Kidney tubule cell (primary cell): ENCODE results near the gene TEX12.
A peak's percentile ranks its signal among the peaks of the same experiment; 100 is the strongest.
"Not testable (repeated sequence)": the region's sequence is repeated elsewhere in the genome, so short reads cannot be mapped to it uniquely, and the experiment has no call there.

Source experiments
- DNase-seq: peaks from one replicate; pipeline ENCODE4 v3.0.0-alpha.2; 2018; ENCODE audit warnings: low spot score

Gene TEX12, protein sequence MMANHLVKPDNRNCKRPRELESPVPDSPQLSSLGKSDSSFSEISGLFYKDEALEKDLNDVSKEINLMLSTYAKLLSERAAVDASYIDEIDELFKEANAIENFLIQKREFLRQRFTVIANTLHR

DNA sequence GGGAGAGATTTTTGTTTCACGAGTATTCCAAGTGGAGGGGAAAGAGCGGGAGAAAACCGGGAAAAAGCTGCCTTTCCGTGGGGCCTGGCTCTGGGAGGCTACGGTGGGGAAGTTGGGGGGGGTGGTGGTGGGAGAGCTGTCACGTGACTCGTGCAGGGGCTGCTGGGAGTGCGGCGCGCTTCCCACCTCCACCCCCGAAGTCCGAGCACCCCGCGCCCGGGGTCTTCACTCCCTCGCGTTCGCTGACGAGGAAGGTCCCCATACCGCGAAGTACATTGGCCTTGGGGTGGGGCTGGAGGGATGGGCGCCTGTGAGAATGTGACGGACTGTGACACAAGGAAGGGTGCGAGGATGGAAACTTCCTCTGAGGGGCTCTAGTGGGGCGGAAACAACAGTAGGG, at the start of gene TEX12:
TEX12 (plus strand) TSS at position 228 of the 400 bp plus-strand sequence. CDS start 1,897 bp downstream, outside the sequence.
- no peak for DNase-seq

- no peak for DNase-seq
Measured at GRCh38 chr11:112118176-112118575, 49.0 kb upstream of the TEX12 start.

DNA sequence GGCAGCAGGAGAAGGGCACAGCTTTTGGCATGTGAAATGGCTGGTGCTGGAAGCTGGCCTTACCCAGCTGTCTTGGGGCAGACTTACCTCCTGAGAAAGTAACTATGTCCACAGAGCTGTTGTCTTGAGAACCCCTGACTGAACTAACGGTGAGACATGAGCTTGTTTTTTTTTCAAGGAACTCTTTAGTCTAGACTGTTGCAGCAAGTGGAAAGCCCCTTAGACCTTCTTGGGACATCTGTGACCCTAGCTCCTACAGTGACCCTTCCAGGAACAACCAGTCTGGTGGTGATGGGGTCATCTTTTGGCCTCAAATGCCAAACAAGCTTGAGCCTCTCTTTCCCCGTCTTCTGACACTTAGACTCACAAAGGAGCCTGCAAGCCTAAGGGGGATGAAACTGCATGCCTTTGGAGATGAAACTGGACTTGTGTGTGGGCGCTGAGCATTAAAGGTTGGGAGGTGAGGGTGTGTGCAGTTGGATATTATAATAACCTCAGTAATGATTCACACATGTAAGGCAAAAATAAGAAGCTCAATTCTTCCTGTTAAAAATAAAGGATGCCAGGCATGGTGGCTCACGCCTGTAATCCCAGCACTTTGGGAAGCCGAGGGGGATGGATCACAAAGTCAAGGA, 45.1 kb upstream of the TEX12 start:
- no peak for DNase-seq

DNA sequence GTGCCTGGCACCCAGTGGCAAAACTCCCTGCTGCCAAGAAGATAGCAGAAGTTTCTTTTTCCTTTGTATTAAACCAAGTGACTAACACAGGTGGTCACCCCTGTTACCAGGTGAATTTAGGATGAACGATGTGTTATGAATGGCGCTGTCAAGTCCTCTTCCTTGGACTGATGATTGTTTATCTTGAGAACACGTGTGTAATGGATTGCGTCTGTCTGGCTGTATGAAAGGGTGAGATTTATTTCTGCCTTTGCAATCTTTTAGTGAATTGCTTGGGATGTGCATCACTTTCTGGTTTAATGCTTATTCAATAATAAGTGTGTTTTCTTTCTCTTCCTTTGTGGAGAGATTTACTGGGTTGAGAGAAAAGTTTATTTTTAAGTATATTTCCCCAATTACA, 44.0 kb upstream of the TEX12 start:
- DNase-seq = no peak

- DNase-seq = no peak
Measured at GRCh38 chr11:112127056-112127455, 40.1 kb upstream of the TEX12 start.

GRCh38 chr11:112128483-112129121, 38.6 kb upstream of the TEX12 start:
- DNase-seq = peak; percentile 90

GRCh38 chr11:112129656-112130055, 37.5 kb upstream of the TEX12 start:
- no peak for DNase-seq

DNA sequence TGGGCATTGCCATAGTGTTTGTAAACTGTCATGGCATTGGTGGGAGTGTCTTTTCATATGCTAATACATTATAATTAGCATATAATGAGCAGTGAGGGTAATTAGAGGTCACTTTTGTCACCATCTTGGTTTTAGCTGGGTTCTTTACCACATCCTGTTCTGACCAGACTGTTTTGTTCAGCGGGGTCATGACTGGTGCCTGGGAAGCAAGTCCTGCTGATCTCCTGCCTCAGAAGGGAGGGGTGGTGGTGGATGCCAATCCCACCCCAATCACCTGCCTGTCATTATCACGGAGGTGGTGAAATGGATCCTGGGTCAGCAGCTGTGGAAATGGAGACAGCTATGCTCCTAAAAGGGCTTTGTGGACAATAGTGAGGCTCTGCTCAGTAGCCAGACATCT, 34.4 kb upstream of the TEX12 start:
- no peak for DNase-seq

- no peak for DNase-seq
Measured at GRCh38 chr11:112134473-112134872, 32.7 kb upstream of the TEX12 start.

- no peak for DNase-seq
Measured at GRCh38 chr11:112143597-112143996, 23.6 kb upstream of the TEX12 start.

DNA sequence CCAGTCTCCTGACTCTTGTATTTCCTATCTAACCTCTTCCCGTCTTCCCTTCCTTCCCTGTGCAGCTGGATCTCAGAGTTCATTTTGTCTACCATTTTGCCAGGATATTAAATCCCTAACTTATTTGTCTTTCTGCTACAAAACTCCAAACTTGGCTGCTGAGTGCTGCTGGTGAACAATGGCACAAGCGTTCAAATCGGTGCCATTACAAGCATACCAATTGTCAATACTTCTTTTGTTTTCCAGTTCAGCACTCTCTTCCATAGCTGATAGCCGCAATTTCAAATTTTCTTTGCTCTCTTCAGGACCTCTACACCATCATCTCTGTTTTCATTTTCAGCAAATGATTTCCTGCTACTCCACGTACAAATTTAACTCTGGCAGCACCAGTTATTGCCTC, 16.7 kb upstream of the TEX12 start:
- DNase-seq = no peak

DNA sequence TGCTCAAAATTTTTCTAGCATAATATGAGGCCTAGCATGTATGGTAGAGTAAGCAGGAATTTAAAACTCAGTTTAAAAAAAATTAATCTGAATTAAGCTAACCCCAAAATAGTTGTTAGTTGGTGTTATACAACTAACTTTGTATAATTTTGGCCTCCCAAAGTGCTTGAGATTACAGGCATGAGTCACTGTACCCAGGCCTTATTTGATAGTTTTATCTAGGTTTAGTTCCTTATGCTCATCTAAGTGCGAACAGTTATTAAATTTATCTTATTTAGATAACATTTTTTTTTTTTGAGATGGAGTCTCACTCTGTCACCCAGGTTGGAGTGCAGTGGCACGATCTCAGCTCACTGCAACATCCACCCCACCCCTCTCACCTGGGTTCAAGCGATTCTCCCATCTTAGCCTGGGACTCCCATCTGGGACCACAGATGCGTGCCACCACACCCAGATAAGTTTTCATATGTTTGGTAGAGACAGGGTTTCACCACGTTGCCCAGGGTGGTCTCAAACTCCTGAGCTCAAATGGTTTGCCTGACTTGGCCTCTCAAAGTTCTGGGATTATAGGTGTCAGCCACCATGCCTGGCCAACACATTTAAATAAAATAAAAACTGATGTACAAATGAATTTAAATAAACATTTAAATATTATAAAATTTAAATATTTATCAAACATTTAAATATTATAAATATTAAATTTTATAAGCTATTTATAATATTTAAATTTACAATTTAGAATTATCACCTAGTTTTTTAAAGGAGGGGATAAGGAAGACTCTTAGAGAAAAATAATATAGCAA, 10.8 kb upstream of the TEX12 start:
- peak; percentile 9 for DNase-seq

GRCh38 chr11:112156956-112157766, 10.0 kb upstream of the TEX12 start:
- DNase-seq = peak; percentile 99

DNA sequence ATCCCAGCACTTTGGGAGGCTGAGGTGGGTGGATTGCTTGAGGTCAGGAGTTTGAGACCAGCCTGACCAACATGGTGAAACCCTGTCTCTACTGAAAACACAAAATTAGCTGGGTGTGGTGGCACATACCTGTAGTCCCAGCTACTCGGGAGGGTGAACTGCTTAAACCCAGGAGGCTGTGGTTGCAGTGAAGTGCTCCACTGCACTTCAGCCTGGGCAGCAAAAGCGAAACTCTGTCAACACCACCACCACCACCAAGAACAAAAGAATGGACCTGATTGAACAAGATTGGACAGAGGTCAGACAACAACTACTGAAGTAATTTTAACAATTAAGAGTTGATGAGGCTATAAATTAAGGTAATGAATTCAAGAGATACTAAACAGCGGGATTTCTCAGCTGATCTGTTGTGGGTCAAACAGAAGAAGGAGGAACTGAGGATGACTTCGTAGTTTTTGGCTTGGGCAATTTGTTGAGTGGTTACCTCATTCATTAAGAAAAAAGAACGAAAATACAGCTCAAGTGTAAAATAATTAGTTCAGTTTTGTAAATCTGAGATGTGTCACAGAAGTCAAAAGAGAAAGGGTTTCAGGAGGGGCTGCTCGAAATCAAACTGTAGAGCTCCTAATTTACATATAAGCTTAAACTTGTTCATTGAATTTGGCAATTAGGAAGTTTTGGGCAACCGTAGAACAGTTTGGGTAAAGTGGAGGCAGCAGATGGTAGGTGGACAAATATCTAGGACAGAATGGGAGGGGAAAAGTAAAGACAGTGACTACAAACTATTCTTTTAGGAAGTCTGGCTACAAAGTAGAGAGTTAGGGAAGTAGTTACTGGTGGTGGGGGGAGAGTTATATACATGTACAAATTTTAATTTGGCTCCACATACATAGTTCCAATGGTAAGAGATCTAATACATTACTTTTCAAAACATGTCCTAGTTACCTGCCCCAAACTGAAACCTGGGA, 7.8 kb upstream of the TEX12 start:
- peak; percentile 38 for DNase-seq

DNA sequence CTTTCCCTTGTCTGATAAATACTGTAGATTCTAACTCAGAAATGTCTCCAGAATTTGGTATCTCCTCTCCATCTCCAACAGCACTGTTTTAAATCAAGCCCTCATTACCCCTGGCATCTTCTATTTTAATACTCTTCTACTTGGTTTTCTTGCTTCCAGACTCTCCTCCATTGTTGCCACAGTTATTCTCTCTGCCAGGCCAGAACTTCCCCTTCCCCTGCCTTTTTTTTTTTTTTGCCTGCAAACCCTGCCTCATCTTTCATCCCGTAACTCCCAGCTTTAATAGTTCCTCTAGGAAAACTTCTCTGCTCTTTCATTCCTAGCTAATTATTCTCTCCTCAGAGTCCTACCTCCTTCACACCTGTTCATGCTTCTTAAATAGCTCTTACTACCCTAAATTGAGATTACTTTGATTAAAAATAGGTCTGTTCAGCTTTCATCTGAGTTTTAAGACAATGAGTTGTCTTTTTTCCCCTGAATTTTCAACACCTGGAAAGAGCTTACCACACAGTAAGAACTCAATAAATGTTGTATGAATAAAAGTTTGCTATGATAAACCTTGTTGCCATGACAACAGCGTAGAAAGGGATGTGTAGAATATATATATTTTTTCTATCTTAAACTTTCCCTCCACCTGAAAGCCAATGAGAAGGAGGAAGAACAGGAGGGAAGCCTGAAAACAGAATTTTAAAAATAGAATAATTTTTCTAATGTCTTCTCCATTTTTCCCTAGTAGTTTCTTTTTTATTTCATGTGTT, 6.9 kb upstream of the TEX12 start:
- DNase-seq = no peak

GRCh38 chr11:112161012-112161411, 6.2 kb upstream of the TEX12 start:
- DNase-seq = no peak

DNA sequence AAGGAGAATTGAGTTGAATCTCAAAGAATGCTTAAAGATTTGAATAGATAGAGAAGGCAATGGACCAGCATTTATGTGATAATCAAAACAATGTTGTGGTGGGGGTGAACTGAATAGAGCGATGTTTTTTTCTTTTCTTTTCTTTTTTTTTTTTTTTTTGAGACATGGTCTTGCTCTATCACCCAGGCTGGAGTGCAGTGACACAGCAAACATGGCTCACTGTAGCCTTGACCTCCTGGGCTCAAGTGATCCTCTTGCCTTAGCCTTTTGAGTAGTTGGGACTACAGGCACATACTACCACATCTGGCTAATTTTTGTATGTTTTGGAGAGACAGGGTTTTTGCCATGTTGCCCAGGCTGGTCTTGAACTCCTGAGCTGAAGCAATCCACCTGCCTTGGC, 5.0 kb upstream of the TEX12 start:
- not testable (repeated sequence) for DNase-seq

DNA sequence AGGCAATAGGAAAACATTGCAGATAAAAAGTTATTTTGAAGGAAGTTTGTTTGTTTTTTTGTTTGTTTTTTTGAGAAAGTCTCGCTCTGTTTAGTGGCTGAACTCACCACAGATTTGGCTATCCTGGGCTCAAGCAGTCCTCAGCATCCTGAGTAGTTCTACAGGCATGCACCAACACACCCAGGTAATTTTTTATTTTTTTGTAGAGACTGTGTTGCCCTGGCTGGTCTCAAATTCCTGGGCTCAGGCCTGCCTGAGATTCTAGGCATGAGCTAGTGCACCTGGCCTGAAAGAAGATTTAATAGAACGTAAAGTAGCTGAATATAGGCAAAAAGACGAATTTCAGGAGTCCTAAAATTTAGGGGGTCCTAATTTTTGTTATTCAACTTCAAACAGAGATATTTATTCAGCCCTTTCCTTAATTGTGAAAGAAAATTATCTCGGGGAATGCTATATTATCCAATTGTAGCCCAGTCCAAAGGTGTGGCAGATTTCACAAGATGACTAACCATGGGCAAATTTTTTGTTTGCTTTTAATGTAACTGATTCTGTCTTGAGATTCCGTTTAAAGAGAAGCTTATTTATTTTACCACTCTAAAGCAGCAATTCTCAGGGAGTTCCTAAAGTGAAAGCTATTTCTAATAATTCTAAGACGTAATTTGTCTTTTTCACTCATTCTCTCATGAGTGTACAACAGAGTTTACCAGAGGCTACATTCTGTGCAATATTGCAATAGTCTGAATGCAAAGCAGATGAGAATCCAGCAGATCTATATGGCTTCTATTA, 4.2 kb upstream of the TEX12 start:
- DNase-seq = no peak
